Spleen (tissue), 11 donors: ENCODE results near the gene STRIP2. TPM values are rescaled to one million over a fixed set of nuclear protein-coding genes. Genes with fewer than 3 reads are reported as not detected.

ENCODE experiments used
- DNase-seq: peaks from one replicate; pipeline ENCODE4 v3.0.0-alpha.2; 2020
- H3K27ac ChIP-seq, 8 donors: fragments of 200-600 bp; sonication (generic) in 7 of 8; 1 replicate in 4 of 8; 2 replicates in 4 of 8; pipeline versions ENCODE4 v1.5.0 to v1.8.0; 2016 to 2021; ENCODE audit warnings: inconsistent platforms in 4 of 8, mild to moderate bottlenecking in 4 of 8, moderate library complexity in 1 of 8
- H3K27me3 ChIP-seq, 7 donors: fragments of 200-600 bp; sonication (generic) in 6 of 7; replicated peaks in 1 of 7; 1 replicate in 4 of 7; 2 replicates in 3 of 7; pipeline versions ENCODE4 v1.5.0 to v1.8.0; 2016 to 2021; ENCODE audit warnings: inconsistent platforms in 3 of 7, mild to moderate bottlenecking in 1 of 7
- H3K36me3 ChIP-seq, 6 donors: fragments of 200-600 bp; sonication (generic) in 5 of 6; 1 replicate in 4 of 6; 2 replicates in 2 of 6; pipeline versions ENCODE4 v1.5.0 to v1.8.0; 2016 to 2021; ENCODE audit warnings: inconsistent platforms in 2 of 6
- H3K4me1 ChIP-seq, 6 donors: fragments of 200-600 bp; sonication (generic) in 5 of 6; 1 replicate in 3 of 6; 2 replicates in 3 of 6; pipeline versions ENCODE4 v1.5.0 to v1.8.0; 2016 to 2021; ENCODE audit warnings: inconsistent platforms in 3 of 6
- H3K4me3 ChIP-seq, 8 donors: fragments of 200-600 bp; sonication (generic) in 7 of 8; 1 replicate in 4 of 8; 2 replicates in 4 of 8; pipeline versions ENCODE4 v1.5.0 to v1.8.0; 2016 to 2021; ENCODE audit warnings: inconsistent platforms in 4 of 8, mild to moderate bottlenecking in 4 of 8, moderate library complexity in 2 of 8
- H3K9me3 ChIP-seq, 8 donors: fragments of 200-600 bp; sonication (generic) in 7 of 8; 1 replicate in 4 of 8; 2 replicates in 4 of 8; pipeline versions ENCODE4 v1.5.0 to v1.8.0; 2016 to 2021; ENCODE audit warnings: inconsistent platforms in 4 of 8
- POLR2A ChIP-seq, 3 donors: fragments of 450-650 bp; IDR thresholded peaks; one replicate each; pipeline ENCODE4 v1.5.1; 2017; ENCODE audit warnings: antibody characterized with exemption in 3 of 3, mild to moderate bottlenecking in 1 of 3
- POLR2AphosphoS5 ChIP-seq, 3 donors: sonication (generic); formaldehyde crosslinking; IDR thresholded peaks; one replicate each; pipeline ENCODE4 v1.5.1; 2017; ENCODE audit warnings: antibody characterized with exemption in 3 of 3
- WGBS, 5 donors: extraction: QIAGEN DNeasy Blood & Tissue Kit in 3 of 5; methylation state at CpG; one replicate each; pipeline versions ENCODE4 v1.1.5 to v1.1.7; 2013 to 2018; 5-methylcytosine and 5-hydroxymethylcytosine counted together
- intact Hi-C: fragments of 100-400 bp; cut with DNase I; formaldehyde crosslinking; loops from one replicate; pipeline ENCODE4 v1.15.0; 2023; ENCODE audit warnings: low total_unique reads
- polyA plus RNA-seq, 3 donors: library from polyadenylated mRNA; stranded (reverse); fragments of 200-250 nt; gene quantifications; one replicate each; pipeline ENCODE4 v1.2.1, GENCODE V29; 2013
- total RNA-seq, 7 donors: library from RNA; depleted of rRNA in 3 of 7; stranded (reverse); fragments of >200 nt in 3 of 7; fragmentation: NEBNext Ultra II Directional in 4 of 7; extraction: Animal tissue kit (Norgen Biotek cat#: 25700) in 4 of 7; gene quantifications; one replicate each; pipeline versions ENCODE4 v1.1.0 to v1.2.1, GENCODE V29; 2016 to 2021
- TF ChIP-seq, protein P1 (sequence below), 11 experiments: fragments of 200-600 bp in 7 of 11; fragments of 450-650 bp in 4 of 11; sonication (generic) in 4 of 11; IDR thresholded peaks in 8 of 11; conservative IDR thresholded peaks in 3 of 11; 1 replicate in 7 of 11; 2 replicates in 4 of 11; pipeline versions ENCODE4 v1.4.0 to v1.8.0; 2016 to 2021; ENCODE audit warnings: antibody characterized with exemption in 11 of 11, inconsistent platforms in 4 of 11, mild to moderate bottlenecking in 1 of 11
- donor health status: healthy with polysubstance abuse.
- donor health status: DM: no; HTN: no; CAD: no; lungs with moderate emphysema.
- donor health status: DM: no; HTN: no; CAD: no.
- donor health status: Bipolar disorder and iron deficiency.
- donor health status: healthy.
- donor health status: DM: no; HTN: no; CAD: no.
- donor health status: DM: yes; HTN: yes; CAD: no.

Gene STRIP2
- total and polyA plus RNA-seq, 10 donors, result 0.60 to 2.2 (median 1.3) TPM

- Histone ChIP-seq H3K9me3 (peaks cover 0 to 18% (median 14%) of the 10 kb centered on the region in 8 donors), H3K4me3 (no peak overlapping the region), H3K36me3 (no peaks in the 10 kb centered on the region), H3K27ac (no peak overlapping the region), H3K4me1 (no peaks in the 10 kb centered on the region), H3K27me3 (no peaks in the 10 kb centered on the region)
- no peak for DNase-seq
- intact Hi-C loops, result no loop called here
- TF ChIP-seq POLR2AphosphoS5 (IDR thresholded peaks at IDR 0.05), result no peak
- no peak for TF ChIP-seq POLR2A (IDR thresholded peaks at IDR 0.05)
- TF ChIP-seq, protein P1, sequence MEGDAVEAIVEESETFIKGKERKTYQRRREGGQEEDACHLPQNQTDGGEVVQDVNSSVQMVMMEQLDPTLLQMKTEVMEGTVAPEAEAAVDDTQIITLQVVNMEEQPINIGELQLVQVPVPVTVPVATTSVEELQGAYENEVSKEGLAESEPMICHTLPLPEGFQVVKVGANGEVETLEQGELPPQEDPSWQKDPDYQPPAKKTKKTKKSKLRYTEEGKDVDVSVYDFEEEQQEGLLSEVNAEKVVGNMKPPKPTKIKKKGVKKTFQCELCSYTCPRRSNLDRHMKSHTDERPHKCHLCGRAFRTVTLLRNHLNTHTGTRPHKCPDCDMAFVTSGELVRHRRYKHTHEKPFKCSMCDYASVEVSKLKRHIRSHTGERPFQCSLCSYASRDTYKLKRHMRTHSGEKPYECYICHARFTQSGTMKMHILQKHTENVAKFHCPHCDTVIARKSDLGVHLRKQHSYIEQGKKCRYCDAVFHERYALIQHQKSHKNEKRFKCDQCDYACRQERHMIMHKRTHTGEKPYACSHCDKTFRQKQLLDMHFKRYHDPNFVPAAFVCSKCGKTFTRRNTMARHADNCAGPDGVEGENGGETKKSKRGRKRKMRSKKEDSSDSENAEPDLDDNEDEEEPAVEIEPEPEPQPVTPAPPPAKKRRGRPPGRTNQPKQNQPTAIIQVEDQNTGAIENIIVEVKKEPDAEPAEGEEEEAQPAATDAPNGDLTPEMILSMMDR (IDR thresholded peaks at IDR 0.05 in 8 of 11, conservative IDR thresholded peaks at IDR 0.05 in 3 of 11), result no peak
Observed at GRCh38 chr7:129450295-129450694, 16.1 kb downstream of the STRIP2 start.

GRCh38 chr7:129452589-129453231 is 18.5 kb downstream of the STRIP2 start:
- Histone ChIP-seq H3K27ac (no peak overlapping the region), H3K36me3 (no peaks in the 10 kb centered on the region), H3K9me3 (peaks cover 0 to 18% (median 14%) of the 10 kb centered on the region in 8 donors), H3K4me1 (no peaks in the 10 kb centered on the region), H3K4me3 (no peak overlapping the region), H3K27me3 (no peaks in the 10 kb centered on the region)
- 82 to 92% (median 89%) methylated on average over 2 of the region's 2 CpGs for WGBS, 5 donors
- intact Hi-C loops, result no loop called here
- no peak for DNase-seq
- TF ChIP-seq POLR2A (IDR thresholded peaks at IDR 0.05), result no peak
- TF ChIP-seq POLR2AphosphoS5 (IDR thresholded peaks at IDR 0.05), result no peak
- TF ChIP-seq, protein P1 (IDR thresholded peaks at IDR 0.05 in 8 of 11, conservative IDR thresholded peaks at IDR 0.05 in 3 of 11), result no peak

DNA sequence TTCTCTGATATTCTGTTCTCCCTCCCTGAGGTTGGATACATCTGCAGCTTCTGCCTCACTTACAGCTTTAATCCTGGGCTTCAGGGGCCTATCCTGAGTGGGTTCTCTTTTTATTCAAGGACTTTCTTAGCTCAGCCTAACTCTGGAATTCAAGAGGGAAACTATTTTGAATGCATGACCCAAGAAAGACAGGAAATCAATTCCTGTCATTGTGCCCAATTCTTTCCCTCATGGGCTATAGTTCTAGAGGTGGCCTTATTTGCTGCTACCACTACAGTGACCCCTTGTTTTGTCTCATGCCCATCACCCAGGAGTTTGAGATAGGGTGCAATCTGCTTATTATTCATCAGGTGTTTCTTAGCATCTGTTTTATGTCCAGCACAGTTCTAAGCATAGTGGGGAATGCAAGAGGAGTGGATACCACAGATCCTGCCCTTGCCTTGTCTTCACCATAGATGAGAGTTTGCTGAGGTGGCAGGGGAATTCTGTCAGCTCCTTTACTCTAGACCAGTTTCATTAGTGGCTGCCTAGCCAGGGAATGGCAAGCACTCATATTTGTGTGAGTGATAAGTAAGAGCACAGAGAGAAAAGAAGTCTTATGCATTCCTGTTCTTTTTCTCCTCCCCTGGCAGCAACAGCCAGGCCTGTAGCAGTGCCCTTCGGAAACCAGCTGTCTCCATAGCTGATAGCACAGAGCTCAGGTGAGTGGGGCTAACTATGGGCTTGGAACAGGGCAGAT is 19.4 kb downstream of the STRIP2 start:
- Histone ChIP-seq H3K27ac (no peak overlapping the region), H3K9me3 (peaks cover 0 to 10% (median 7%) of the 10 kb centered on the region in 8 donors), H3K27me3 (no peaks in the 10 kb centered on the region), H3K36me3 (peaks cover 0 to 8% (median 0%) of the 10 kb centered on the region in 6 donors), H3K4me1 (no peaks in the 10 kb centered on the region), H3K4me3 (no peak overlapping the region)
- intact Hi-C loops, result no loop called here
- WGBS, 5 donors, result 82 to 100% (median 95%) methylated on average over 1 of the region's 1 CpG
- no peak for DNase-seq
- TF ChIP-seq, protein P1 (IDR thresholded peaks at IDR 0.05 in 8 of 11, conservative IDR thresholded peaks at IDR 0.05 in 3 of 11), result no peak
- TF ChIP-seq POLR2AphosphoS5 (IDR thresholded peaks at IDR 0.05) (no peak), POLR2A (IDR thresholded peaks at IDR 0.05) (no peak)

DNA sequence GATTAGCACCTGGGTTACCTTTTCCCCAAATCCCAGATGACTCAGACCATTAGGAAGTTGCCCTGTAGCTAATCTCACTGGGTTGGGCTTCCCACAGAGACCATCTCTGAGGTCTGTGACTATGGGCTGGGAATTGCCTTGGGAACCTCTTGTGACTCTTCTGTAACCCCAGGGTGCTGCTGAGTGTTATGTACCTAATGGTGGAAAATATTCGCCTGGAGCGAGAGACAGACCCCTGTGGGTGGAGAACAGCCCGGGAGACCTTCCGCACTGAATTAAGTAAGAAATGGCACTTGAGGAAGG is 20.0 kb downstream of the STRIP2 start:
- H3K4me3 ChIP-seq, result no peak overlapping the region
- H3K27ac ChIP-seq, result no peak overlapping the region
- H3K9me3 ChIP-seq, result peaks cover 0 to 4% (median 2%) of the 10 kb centered on the region in 8 donors
- peaks cover 0 to 9% (median 0%) of the 10 kb centered on the region in 6 donors for H3K36me3 ChIP-seq
- TF ChIP-seq, protein P1 (IDR thresholded peaks at IDR 0.05 in 8 of 11, conservative IDR thresholded peaks at IDR 0.05 in 3 of 11), result no peak
- TF ChIP-seq POLR2A (IDR thresholded peaks at IDR 0.05) (no peak), POLR2AphosphoS5 (IDR thresholded peaks at IDR 0.05) (no peak)
- 89 to 96% (median 93%) methylated on average over 4 of the region's 4 CpGs for WGBS, 5 donors
- intact Hi-C loops, result no loop called here
- no peak for DNase-seq
- no peaks in the 10 kb centered on the region for H3K27me3 ChIP-seq
- no peaks in the 10 kb centered on the region for H3K4me1 ChIP-seq
